Measurements from ENCODE around the gene SAPCD2. TPM values are rescaled to one million over a fixed set of nuclear protein-coding genes. Genes with fewer than 3 reads are reported as not detected.
A peak's percentile ranks its signal among the peaks of the same experiment; 100 is the strongest.

The SAPCD2 gene
- total RNA-seq, 1 experiment from 2014 or later = 18.4 TPM

DNA sequence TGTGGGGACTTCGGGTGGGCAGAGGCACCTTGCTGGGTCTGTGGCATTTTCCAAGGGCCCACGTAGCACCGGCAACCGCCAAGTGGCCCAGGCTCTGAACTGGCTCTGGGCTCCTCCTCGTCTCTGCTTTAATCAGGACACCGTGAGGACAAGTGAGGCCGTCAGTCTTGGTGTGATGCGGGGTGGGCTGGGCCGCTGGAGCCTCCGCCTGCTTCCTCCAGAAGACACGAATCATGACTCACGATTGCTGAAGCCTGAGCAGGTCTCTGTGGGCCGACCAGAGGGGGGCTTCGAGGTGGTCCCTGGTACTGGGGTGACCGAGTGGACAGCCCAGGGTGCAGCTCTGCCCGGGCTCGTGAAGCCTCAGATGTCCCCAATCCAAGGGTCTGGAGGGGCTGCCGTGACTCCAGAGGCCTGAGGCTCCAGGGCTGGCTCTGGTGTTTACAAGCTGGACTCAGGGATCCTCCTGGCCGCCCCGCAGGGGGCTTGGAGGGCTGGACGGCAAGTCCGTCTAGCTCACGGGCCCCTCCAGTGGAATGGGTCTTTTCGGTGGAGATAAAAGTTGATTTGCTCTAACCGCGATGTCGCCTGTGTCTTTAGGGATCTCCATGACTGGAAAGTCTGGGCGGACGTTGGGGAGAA, 38.4 kb upstream of the SAPCD2 start:
- intact Hi-C loops (cut with micrococcal nuclease; ENCODE audit: unreplicated experiment) = no loop called here
- in situ Hi-C loops (cut with HindIII; ENCODE audit: low pct_unique_long_range_greater_than_20kb, low sequenced_read_pairs) = no loop called here
- Histone ChIP-seq H3K4me1 (ENCODE audit: control insufficient read depth, insufficient read depth, low read length) (no peaks in the 10 kb centered on the region), H3K27ac (ENCODE audit: low read length) (no peak overlapping the region), H3K9me3 (ENCODE audit: control insufficient read depth, insufficient read depth, low read depth, low read length) (no peaks in the 10 kb centered on the region), H3K4me3 (ENCODE audit: low read depth in 2 of 2, low read length in 2 of 2) (no peak overlapping the region), H3K27me3 (ENCODE audit: control insufficient read depth, insufficient read depth, low read length) (no peaks in the 10 kb centered on the region), H3K36me3 (ENCODE audit: control insufficient read depth, insufficient read depth, low read length) (no peaks in the 10 kb centered on the region)
- ChIA-PET POLR2A (no interaction called here), CTCF (no interaction called here)
- TSS peak; percentile 87 for BruUV-seq (replicated peaks)
- TF ChIP-seq POLR2AphosphoS5 (IDR thresholded peaks at IDR 0.05; ENCODE audit: low read depth, low read length) (no peak), REST (IDR thresholded peaks at IDR 0.05; ENCODE audit: insufficient read depth in 1 of 2, low read depth in 2 of 2, low read length in 1 of 2) (no peak), TCF7L2 (IDR thresholded peaks at IDR 0.05; ENCODE audit: low read depth, low read length) (no peak), CTCF (IDR thresholded peaks at IDR 0.05) (no peak), SIN3A (IDR thresholded peaks at IDR 0.05; ENCODE audit: borderline replicate concordance, insufficient read depth, low read depth, low read length) (no peak)
- ATAC-seq (no peak), DNase-seq (ENCODE audit: low read depth, low spot score) (no peak)

DNA sequence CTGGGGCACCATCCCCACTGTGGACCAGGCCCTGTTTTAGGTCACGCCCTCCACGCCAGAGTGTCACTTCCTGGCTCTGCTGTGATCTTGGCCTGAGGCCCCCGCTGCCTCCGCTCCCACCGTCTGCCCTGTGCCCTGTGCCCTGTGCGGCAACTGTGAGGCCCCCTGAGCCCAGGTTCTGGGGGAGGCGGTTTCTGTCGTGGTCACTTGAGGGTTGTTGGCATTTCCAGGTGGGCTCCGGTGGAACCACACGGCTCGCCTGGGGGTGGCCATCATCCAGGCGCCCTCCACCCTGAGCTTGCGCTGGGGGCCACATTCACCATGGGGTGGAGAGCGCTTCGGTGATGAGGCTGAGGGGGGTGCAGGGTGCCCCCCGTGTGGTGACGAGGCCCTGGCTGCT, 37.6 kb upstream of the SAPCD2 start:
- DNase-seq (ENCODE audit: low read depth, low spot score) (no peak), ATAC-seq (no peak)
- POLR2A ChIA-PET = no interaction called here
- H3K27ac ChIP-seq (ENCODE audit: low read length) = no peak overlapping the region
- in situ Hi-C loops (cut with HindIII; ENCODE audit: low pct_unique_long_range_greater_than_20kb, low sequenced_read_pairs) = no loop called here
- no peaks in the 10 kb centered on the region for H3K4me1 ChIP-seq (ENCODE audit: control insufficient read depth, insufficient read depth, low read length)
- no peaks in the 10 kb centered on the region for H3K9me3 ChIP-seq (ENCODE audit: control insufficient read depth, insufficient read depth, low read depth, low read length)
- no peak for TF ChIP-seq TCF7L2 (IDR thresholded peaks at IDR 0.05; ENCODE audit: low read depth, low read length)
- TF ChIP-seq POLR2AphosphoS5 (IDR thresholded peaks at IDR 0.05; ENCODE audit: low read depth, low read length) = no peak
- no peak for TF ChIP-seq CTCF (IDR thresholded peaks at IDR 0.05)
- no peak for TF ChIP-seq SIN3A (IDR thresholded peaks at IDR 0.05; ENCODE audit: borderline replicate concordance, insufficient read depth, low read depth, low read length)
- no peak for TF ChIP-seq REST (IDR thresholded peaks at IDR 0.05; ENCODE audit: insufficient read depth in 1 of 2, low read depth in 2 of 2, low read length in 1 of 2)
- no peaks in the 10 kb centered on the region for H3K27me3 ChIP-seq (ENCODE audit: control insufficient read depth, insufficient read depth, low read length)
- H3K36me3 ChIP-seq (ENCODE audit: control insufficient read depth, insufficient read depth, low read length) = no peaks in the 10 kb centered on the region
- CTCF ChIA-PET = no interaction called here
- no peak overlapping the region for H3K4me3 ChIP-seq (ENCODE audit: low read depth in 2 of 2, low read length in 2 of 2)
- BruUV-seq (replicated peaks) = no TSS peak
- intact Hi-C loops (cut with micrococcal nuclease; ENCODE audit: unreplicated experiment) = no loop called here
